Measurements from ENCODE around the gene VNN1.

DNA sequence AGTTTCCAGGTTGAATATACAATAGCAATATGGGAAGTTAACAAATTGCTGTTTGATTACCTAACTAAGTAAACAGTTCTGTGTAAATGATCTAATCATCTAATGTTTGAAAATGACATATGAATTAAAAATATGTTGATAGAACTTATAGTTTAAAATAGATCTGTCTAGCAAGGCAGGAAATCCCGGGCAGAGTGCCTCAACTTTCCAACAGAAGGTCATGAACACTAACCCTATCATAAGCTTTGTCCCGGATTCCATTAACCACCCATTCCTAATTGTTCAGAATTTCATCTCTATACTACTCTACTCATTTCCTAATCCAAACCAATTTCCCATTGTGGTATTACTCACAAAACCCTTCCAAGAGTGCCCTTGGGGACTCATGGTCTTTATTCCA, 65.0 kb downstream of the VNN1 start:
- TF ChIP-seq, protein P1, sequence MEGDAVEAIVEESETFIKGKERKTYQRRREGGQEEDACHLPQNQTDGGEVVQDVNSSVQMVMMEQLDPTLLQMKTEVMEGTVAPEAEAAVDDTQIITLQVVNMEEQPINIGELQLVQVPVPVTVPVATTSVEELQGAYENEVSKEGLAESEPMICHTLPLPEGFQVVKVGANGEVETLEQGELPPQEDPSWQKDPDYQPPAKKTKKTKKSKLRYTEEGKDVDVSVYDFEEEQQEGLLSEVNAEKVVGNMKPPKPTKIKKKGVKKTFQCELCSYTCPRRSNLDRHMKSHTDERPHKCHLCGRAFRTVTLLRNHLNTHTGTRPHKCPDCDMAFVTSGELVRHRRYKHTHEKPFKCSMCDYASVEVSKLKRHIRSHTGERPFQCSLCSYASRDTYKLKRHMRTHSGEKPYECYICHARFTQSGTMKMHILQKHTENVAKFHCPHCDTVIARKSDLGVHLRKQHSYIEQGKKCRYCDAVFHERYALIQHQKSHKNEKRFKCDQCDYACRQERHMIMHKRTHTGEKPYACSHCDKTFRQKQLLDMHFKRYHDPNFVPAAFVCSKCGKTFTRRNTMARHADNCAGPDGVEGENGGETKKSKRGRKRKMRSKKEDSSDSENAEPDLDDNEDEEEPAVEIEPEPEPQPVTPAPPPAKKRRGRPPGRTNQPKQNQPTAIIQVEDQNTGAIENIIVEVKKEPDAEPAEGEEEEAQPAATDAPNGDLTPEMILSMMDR (IDR thresholded peaks at IDR 0.05) = no peak
- no peak for TF ChIP-seq POLR2A (IDR thresholded peaks at IDR 0.05)
